GM20000 (cell line): Measurements from ENCODE around the gene VSNL1.

ENCODE experiments used
- DNase-seq: peaks from one replicate; pipeline ENCODE4 v3.0.0; 2012; ENCODE audit warnings: low spot score
- TF ChIP-seq, protein P1 (sequence below): IDR thresholded peaks from 2 replicates; pipeline ENCODE4 v1.5.1; 2012; ENCODE audit warnings: mild to moderate bottlenecking, control low read depth; ENCODE audit errors: extremely low read depth, missing control alignments

Gene VSNL1

DNA sequence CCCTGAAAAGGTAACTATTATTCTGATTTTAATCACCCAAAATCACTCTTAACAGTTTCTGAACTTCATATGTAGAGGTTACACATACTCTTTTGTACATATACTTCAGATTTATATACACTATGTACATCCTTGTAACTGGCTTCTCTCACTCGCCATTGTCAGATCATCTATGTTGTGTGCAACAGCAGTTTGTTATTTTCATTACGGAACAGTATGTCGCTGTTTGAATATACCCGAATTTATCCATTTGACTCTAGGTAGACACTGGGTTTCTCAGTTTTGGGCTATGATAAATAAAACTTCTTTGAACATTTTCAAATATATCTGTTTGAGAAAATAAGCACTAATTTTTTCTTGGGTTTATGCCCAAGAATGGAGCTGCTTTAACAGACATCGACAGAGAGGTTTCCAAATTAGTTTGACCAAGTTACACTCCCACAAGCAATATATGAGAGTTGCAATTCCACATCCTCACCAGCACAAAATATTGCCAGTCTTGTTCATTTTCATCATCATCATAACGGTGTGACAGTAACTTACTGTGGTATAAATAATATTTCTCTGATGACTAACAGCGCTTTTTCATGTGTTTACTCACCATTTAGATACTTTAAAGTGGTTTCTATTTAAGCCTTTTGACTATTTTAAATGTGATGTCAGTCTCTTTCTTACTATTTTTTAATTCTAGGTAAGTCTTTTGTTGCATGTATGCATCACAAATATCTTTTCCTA, 132.3 kb downstream of the VSNL1 start:
- no peak for DNase-seq
- TF ChIP-seq, protein P1, sequence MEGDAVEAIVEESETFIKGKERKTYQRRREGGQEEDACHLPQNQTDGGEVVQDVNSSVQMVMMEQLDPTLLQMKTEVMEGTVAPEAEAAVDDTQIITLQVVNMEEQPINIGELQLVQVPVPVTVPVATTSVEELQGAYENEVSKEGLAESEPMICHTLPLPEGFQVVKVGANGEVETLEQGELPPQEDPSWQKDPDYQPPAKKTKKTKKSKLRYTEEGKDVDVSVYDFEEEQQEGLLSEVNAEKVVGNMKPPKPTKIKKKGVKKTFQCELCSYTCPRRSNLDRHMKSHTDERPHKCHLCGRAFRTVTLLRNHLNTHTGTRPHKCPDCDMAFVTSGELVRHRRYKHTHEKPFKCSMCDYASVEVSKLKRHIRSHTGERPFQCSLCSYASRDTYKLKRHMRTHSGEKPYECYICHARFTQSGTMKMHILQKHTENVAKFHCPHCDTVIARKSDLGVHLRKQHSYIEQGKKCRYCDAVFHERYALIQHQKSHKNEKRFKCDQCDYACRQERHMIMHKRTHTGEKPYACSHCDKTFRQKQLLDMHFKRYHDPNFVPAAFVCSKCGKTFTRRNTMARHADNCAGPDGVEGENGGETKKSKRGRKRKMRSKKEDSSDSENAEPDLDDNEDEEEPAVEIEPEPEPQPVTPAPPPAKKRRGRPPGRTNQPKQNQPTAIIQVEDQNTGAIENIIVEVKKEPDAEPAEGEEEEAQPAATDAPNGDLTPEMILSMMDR, result no peak

DNA sequence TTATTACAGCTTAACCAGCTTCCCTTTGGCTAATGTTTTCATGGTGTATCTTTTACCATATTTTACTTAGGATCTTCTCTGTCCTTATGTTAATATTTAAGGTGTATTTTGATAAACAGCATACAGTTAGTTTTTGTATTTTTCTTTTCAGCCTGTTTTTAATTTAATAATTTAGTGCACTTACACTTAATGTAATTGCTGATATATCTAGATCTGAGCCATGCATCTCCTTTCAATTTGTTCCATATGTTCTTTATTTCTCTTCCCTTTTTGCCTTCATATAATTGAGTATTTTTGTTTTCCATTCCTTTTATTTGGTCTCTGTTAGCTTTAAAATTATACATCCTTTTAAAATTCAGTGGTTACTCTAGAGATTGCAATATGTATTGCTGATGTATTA, 134.3 kb downstream of the VSNL1 start:
- TF ChIP-seq, protein P1, result no peak
- no peak for DNase-seq

DNA sequence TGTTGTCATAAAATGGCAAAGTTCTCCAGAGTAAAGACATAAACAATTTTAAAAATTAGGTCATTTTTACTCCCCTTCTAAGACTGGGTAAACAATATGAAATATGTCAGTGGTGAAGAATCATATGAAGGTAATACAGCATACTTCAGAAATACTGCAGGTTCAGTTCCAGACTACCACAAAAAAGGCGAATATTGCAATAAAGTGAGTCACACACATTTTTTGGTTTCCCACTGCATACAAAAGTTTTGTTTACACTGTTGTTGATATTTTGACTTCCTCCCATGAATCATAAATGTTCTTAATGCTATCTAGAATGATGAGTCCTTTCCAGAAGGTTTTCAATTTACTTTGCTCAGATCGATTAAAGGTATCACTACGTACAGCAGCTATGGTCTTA, 139.6 kb downstream of the VSNL1 start:
- DNase-seq, result no peak
- TF ChIP-seq, protein P1, result no peak

DNA sequence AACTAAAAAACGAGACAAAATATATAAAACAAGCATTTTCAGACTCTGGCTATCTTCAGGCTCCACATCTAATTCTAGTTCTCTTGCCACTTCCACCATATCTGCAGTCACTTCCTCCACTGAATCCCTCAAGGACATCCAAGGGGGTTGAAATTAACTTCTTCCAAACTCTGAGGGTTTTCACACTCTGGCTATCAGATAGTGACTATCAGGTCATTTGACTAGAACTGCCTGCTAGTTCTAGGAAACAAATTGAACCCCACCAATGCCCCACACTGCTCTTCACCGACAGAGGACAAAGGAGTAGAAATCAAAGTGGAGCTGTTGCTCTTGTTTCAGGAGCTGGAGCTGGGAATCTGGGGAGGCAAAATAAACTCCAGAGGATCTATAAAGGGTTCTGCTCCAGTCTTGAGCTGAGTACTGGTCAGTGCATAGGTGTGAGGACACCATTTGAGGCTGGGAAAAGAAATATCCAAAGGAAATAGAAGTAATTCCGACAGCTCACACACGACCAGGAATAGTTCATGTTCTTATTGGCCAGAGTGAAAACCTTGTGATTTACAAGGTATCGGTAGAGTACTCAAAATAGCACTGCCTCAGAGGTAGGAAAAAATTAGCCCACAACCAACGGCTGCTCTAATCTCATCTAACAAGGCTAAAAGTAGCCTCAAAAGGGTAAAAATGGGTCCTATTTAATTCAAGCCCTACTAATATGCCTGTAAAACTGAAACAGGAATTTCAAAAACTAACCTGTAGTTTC, 141.8 kb downstream of the VSNL1 start:
- DNase-seq, result no peak
- TF ChIP-seq, protein P1, result no peak

DNA sequence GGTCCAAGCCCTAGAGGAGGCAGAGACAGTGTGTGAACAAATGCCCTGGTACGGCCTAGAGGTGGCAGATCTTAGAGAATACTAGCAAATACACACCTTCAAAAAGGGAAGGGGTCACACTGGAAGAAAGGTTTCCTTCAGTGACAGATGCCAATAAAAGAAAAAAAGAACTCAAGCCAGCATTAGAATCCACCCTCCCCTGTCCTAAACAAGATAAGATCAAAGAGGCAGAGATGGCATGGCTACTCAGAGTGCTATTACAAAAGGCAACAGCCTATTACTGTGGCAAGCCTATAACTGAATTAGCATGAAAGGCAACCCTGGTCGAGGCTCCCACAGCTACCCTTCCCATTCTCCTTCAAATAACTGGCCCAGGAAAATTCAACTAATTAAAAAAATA, 143.5 kb downstream of the VSNL1 start:
- no peak for DNase-seq
- TF ChIP-seq, protein P1, result no peak

DNA sequence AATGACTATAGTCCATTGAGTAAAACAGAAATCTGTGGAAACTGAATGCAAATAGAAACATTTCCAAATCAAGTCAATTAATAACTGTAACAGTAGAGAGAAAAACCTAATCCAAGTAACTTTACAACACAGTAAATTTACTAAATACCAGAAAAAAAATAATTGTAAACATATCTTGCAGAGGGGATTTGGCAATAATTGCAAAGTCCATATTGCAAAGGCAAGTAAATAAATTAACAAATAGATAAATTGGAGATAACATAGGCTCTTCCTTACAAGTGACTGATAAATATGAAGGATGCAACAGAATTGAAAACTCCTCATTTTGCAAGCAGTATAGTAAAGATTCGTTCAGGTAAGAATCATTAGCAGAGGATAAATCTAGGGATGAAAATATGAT, 148.1 kb downstream of the VSNL1 start:
- no peak for DNase-seq
- TF ChIP-seq, protein P1, result no peak

DNA sequence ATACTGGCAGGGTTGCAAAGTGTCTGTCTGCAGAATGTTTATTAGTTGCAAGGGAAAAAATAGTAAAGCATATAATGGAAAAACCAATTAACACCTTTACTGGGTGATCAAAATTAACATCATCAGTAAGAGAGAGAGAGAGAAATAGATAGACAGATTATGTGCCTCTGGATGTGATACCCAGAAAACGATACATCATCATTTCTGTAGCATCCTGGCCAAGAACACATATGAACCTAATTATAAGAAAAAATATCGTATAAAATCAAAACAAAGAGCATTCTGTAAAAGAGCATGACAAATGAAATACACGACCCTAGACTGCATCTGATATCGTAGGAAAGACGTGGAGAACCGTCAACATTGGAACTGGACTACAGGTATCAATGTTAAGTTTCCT, 148.5 kb downstream of the VSNL1 start:
- TF ChIP-seq, protein P1, result no peak
- DNase-seq, result no peak
